Keratinocyte (primary cell): ENCODE data around the gene DCP1A. TPM values are rescaled to one million over a fixed set of nuclear protein-coding genes. Genes with fewer than 3 reads are reported as not detected.
A peak's percentile ranks its signal among the peaks of the same experiment; 100 is the strongest.

ENCODE experiments used
- DNase-seq: peaks from one replicate; pipeline ENCODE4 v3.0.0-alpha.2; 2011; ENCODE audit warnings: low read depth, missing footprints, low spot score
- FAIRE-seq: peaks from 2 replicates; lab custom pipeline; 2011; peaks lifted over from hg19 to GRCh38; lab: Jason Lieb, UNC
- H2AFZ ChIP-seq: 2 replicates; pipeline ENCODE4 v1.6.0; 2012; ENCODE audit warnings: low read length, control low read depth, inconsistent platforms; ENCODE audit not compliant: control insufficient read depth
- H3K27ac ChIP-seq: 2 replicates; pipeline ENCODE4 v1.5.1; 2011; ENCODE audit warnings: low read length; ENCODE audit not compliant: control insufficient read depth, insufficient read depth
- H3K27me3 ChIP-seq: 3 replicates; pipeline ENCODE4 v1.6.0; 2011; ENCODE audit warnings: low read length; ENCODE audit not compliant: control insufficient read depth, insufficient read depth; ENCODE audit errors: extremely low read depth
- H3K36me3 ChIP-seq, 2 experiments: 2 replicates in 1 of 2; 3 replicates in 1 of 2; pipeline ENCODE4 v1.5.1; 2011; ENCODE audit warnings: low read length in 2 of 2, mild to moderate bottlenecking in 1 of 2; ENCODE audit not compliant: control insufficient read depth in 2 of 2, insufficient read depth in 2 of 2; ENCODE audit errors: extremely low read depth in 1 of 2
- H3K4me1 ChIP-seq: 3 replicates; pipeline ENCODE4 v1.5.1; 2011; ENCODE audit warnings: low read length; ENCODE audit not compliant: control insufficient read depth, insufficient read depth; ENCODE audit errors: extremely low read depth
- H3K4me2 ChIP-seq: 3 replicates; pipeline ENCODE4 v1.6.0; 2011; ENCODE audit warnings: low read depth, low read length; ENCODE audit not compliant: control insufficient read depth, insufficient read depth; ENCODE audit errors: extremely low read depth
- H3K4me3 ChIP-seq, 3 experiments: fragments of 200-600 bp in 1 of 3; sonication (generic) in 1 of 3; 2 replicates in 2 of 3; 3 replicates in 1 of 3; pipeline ENCODE4 v1.5.1; 2011 to 2016; ENCODE audit warnings: low read length in 3 of 3, mild to moderate bottlenecking in 3 of 3, control low read depth in 2 of 3, inconsistent platforms in 1 of 3, low read depth in 1 of 3, mixed read lengths in 1 of 3, mixed run types in 1 of 3, moderate library complexity in 1 of 3; ENCODE audit not compliant: control insufficient read depth in 2 of 3, insufficient read depth in 2 of 3; ENCODE audit errors: extremely low read depth in 1 of 3
- H3K79me2 ChIP-seq: 2 replicates; pipeline ENCODE4 v1.6.0; 2012; ENCODE audit warnings: low read length; ENCODE audit not compliant: control insufficient read depth, insufficient read depth
- H3K9ac ChIP-seq: 3 replicates; pipeline ENCODE4 v1.6.0; 2011; ENCODE audit warnings: low read length; ENCODE audit not compliant: control insufficient read depth, insufficient read depth; ENCODE audit errors: extremely low read depth
- H3K9me1 ChIP-seq: 3 replicates; pipeline ENCODE4 v1.6.0; 2011; ENCODE audit warnings: low read length; ENCODE audit not compliant: control insufficient read depth, insufficient read depth; ENCODE audit errors: extremely low read depth
- H3K9me3 ChIP-seq: 2 replicates; pipeline ENCODE4 v1.5.1; 2012; ENCODE audit warnings: low read depth, low read length; ENCODE audit not compliant: control insufficient read depth
- H4K20me1 ChIP-seq: 3 replicates; pipeline ENCODE4 v1.6.0; 2011; ENCODE audit warnings: low read length; ENCODE audit not compliant: control insufficient read depth, insufficient read depth; ENCODE audit errors: extremely low read depth
- EZH2 ChIP-seq: IDR thresholded peaks from one replicate; pipeline ENCODE4 v1.6.1; 2012; ENCODE audit warnings: inconsistent platforms, mild to moderate bottlenecking, low read length, moderate library complexity
- dilution Hi-C: fragments of 300-500 bp; cut with MboI; formaldehyde crosslinking; loops from one replicate; pipeline ENCODE4 v1.7.0; 2020; ENCODE audit warnings: low sequenced_read_pairs; ENCODE audit not compliant: extremely low pct_ligation_motif_present
- polyA plus RNA-seq, 5 experiments: library from polyadenylated mRNA; depleted of rRNA in 3 of 5; stranded (reverse) in 3 of 5; stranded (forward) in 1 of 5; unstranded in 1 of 5; fragments of >200 nt; gene quantifications; 1 replicate in 1 of 5; 2 replicates in 3 of 5; 3 replicates in 1 of 5; pipeline versions ENCODE4 v1.2.1 to v1.2.3, GENCODE V29; 2011 to 2012; ENCODE audit warnings: missing spikeins in 2 of 5, low read depth in 1 of 5, low replicate concordance in 1 of 5
- TF ChIP-seq, protein P1 (sequence below), 3 experiments: IDR thresholded peaks in 1 of 3; conservative IDR thresholded peaks in 1 of 3; optimal IDR thresholded peaks in 1 of 3; 2 replicates in 2 of 3; 3 replicates in 1 of 3; pipeline versions ENCODE3 to v1.5.1; 2011; ENCODE audit warnings: low read length in 3 of 3, mild to moderate bottlenecking in 3 of 3, moderate library complexity in 2 of 3, control low read depth in 1 of 3, inconsistent platforms in 1 of 3; ENCODE audit not compliant: insufficient read depth in 2 of 3; ENCODE audit errors: extremely low read depth in 1 of 3

DCP1A gene
- polyA plus RNA-seq, 1 donor (not counting 4 experiments of a cell fraction or from before 2014, with no cell fraction given), result 15.0 TPM

DNA sequence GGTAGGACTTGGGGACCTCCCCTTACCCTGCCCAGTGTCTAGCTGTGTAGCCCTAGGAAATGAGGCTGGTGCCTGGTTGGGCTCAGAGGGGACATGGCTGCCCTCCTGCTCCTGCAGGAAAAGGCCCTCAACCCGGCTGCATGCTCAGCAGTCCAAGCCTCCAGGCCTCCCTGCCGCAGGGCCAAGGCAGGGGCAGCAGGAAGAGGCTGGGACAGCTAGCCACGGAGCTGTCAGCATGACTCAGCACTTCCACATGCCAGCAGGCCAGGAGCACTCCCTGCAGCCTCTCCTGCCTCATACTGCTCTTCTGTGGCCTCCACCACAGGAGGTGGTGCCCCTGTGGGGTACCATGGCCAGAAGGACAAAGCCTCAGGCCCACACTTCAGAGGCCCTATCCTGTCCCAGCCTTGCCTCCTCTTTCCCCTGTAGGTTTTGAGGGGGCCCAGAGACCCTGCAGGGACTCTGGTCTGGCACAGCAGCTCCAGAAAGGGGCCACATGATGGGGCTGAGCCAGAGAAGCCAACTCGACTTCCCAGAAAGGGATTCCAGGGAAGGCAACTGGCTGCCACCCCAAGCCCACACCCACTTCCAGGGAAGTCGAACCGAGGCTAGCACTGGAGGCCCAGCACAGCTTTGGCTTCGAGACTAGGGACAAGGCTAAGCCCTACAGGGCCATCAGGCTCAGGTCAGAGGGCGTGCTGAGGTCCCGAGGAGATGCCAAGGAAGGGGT lies 111.1 kb downstream of the DCP1A start:
- Histone ChIP-seq H3K27ac (peak overlapping the region; percentile 42), H4K20me1 (peaks cover 12% of the 10 kb centered on the region), H3K4me3 (no peak overlapping the region), H2AFZ (no peak overlapping the region), H3K9me3 (no peaks in the 10 kb centered on the region), H3K27me3 (no peaks in the 10 kb centered on the region), H3K79me2 (peaks cover 60% of the 10 kb centered on the region), H3K4me2 (no peak overlapping the region), H3K4me1 (peaks cover 32% of the 10 kb centered on the region), H3K36me3 (peaks cover 65 to 73% of the 10 kb centered on the region in 2 experiments), H3K9ac (peak overlapping the region; percentile 26), H3K9me1 (peaks cover 5% of the 10 kb centered on the region)
- dilution Hi-C loops, result no loop called here
- DNase-seq (no peak), FAIRE-seq (peak; percentile 83)
- TF ChIP-seq, protein P1, sequence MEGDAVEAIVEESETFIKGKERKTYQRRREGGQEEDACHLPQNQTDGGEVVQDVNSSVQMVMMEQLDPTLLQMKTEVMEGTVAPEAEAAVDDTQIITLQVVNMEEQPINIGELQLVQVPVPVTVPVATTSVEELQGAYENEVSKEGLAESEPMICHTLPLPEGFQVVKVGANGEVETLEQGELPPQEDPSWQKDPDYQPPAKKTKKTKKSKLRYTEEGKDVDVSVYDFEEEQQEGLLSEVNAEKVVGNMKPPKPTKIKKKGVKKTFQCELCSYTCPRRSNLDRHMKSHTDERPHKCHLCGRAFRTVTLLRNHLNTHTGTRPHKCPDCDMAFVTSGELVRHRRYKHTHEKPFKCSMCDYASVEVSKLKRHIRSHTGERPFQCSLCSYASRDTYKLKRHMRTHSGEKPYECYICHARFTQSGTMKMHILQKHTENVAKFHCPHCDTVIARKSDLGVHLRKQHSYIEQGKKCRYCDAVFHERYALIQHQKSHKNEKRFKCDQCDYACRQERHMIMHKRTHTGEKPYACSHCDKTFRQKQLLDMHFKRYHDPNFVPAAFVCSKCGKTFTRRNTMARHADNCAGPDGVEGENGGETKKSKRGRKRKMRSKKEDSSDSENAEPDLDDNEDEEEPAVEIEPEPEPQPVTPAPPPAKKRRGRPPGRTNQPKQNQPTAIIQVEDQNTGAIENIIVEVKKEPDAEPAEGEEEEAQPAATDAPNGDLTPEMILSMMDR (optimal IDR thresholded peaks at IDR 0.05 in 1 of 3, IDR thresholded peaks at IDR 0.05 in 1 of 3, conservative IDR thresholded peaks at IDR 0.05 in 1 of 3; ENCODE audit: extremely low read depth in 1 of 3, insufficient read depth in 2 of 3, low read length in 3 of 3), result no peak
- TF ChIP-seq EZH2, result no peak

DNA sequence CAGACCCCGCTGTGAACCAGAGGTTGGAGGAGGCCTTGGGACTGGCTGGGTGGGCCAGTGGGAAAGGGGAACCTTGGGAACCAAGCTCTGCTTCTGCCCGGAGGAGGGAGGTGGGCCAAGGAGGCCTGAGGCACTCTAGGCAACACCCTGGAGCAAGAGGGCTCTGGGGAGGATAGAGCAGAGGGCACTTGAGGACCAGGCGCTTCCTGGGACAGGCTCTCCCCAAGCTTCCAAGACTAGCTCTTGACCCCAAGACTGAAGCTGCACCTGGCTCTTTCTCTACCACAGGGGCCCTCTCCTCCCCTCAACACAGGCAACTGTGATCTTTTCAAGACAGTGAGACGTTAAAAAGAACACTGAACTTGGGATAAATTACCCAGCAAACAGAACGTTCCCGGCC lies 111.8 kb downstream of the DCP1A start:
- Histone ChIP-seq H3K4me2 (no peak overlapping the region), H3K27me3 (no peaks in the 10 kb centered on the region), H3K27ac (peak overlapping the region; percentile 42), H4K20me1 (peaks cover 7% of the 10 kb centered on the region), H2AFZ (no peak overlapping the region), H3K9me3 (no peaks in the 10 kb centered on the region), H3K79me2 (peaks cover 53% of the 10 kb centered on the region), H3K4me3 (no peak overlapping the region), H3K4me1 (peaks cover 32% of the 10 kb centered on the region), H3K9ac (no peak overlapping the region), H3K9me1 (peaks cover 2% of the 10 kb centered on the region), H3K36me3 (peaks cover 64 to 71% of the 10 kb centered on the region in 2 experiments)
- no peak for FAIRE-seq
- DNase-seq, result no peak
- dilution Hi-C loops, result no loop called here
- TF ChIP-seq, protein P1 (optimal IDR thresholded peaks at IDR 0.05 in 1 of 3, IDR thresholded peaks at IDR 0.05 in 1 of 3, conservative IDR thresholded peaks at IDR 0.05 in 1 of 3; ENCODE audit: extremely low read depth in 1 of 3, insufficient read depth in 2 of 3, low read length in 3 of 3), result no peak
- TF ChIP-seq EZH2, result no peak
